Measurements from ENCODE around the gene NRDE2. TPM values are rescaled to one million over a fixed set of nuclear protein-coding genes. Genes with fewer than 3 reads are reported as not detected.

Gene NRDE2, protein sequence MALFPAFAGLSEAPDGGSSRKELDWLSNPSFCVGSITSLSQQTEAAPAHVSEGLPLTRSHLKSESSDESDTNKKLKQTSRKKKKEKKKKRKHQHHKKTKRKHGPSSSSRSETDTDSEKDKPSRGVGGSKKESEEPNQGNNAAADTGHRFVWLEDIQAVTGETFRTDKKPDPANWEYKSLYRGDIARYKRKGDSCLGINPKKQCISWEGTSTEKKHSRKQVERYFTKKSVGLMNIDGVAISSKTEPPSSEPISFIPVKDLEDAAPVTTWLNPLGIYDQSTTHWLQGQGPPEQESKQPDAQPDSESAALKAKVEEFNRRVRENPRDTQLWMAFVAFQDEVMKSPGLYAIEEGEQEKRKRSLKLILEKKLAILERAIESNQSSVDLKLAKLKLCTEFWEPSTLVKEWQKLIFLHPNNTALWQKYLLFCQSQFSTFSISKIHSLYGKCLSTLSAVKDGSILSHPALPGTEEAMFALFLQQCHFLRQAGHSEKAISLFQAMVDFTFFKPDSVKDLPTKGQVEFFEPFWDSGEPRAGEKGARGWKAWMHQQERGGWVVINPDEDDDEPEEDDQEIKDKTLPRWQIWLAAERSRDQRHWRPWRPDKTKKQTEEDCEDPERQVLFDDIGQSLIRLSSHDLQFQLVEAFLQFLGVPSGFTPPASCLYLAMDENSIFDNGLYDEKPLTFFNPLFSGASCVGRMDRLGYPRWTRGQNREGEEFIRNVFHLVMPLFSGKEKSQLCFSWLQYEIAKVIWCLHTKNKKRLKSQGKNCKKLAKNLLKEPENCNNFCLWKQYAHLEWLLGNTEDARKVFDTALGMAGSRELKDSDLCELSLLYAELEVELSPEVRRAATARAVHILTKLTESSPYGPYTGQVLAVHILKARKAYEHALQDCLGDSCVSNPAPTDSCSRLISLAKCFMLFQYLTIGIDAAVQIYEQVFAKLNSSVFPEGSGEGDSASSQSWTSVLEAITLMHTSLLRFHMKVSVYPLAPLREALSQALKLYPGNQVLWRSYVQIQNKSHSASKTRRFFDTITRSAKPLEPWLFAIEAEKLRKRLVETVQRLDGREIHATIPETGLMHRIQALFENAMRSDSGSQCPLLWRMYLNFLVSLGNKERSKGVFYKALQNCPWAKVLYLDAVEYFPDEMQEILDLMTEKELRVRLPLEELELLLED
- 10 to 100 TPM; 13.5 to 16.8 TPM for total RNA-seq
- long read RNA-seq, donor 1, partial matches to known transcripts, result 1 of 3 reads
- long read RNA-seq, donor 1, other reads (novel, unspliced or antisense), result 2 of 3 reads
- long read RNA-seq, donor 2, full-length matches to known transcripts, result 1 of 4 reads
- long read RNA-seq, donor 2, partial matches to known transcripts, result 3 of 4 reads
- long read RNA-seq, donor 2, other reads (novel, unspliced or antisense), result 0 of 4 reads

GRCh38 chr14:90331497-90332270 lies at the start of gene NRDE2:
Gene NRDE2, minus strand, starts transcription at chr14:90331941. Its CDS starts 37 bp downstream, at chr14:90331904.
- peak; percentile 100 for DNase-seq (ENCODE audit: low spot score)
- intact Hi-C loops (cut with DNase I), result no loop called here

DNA sequence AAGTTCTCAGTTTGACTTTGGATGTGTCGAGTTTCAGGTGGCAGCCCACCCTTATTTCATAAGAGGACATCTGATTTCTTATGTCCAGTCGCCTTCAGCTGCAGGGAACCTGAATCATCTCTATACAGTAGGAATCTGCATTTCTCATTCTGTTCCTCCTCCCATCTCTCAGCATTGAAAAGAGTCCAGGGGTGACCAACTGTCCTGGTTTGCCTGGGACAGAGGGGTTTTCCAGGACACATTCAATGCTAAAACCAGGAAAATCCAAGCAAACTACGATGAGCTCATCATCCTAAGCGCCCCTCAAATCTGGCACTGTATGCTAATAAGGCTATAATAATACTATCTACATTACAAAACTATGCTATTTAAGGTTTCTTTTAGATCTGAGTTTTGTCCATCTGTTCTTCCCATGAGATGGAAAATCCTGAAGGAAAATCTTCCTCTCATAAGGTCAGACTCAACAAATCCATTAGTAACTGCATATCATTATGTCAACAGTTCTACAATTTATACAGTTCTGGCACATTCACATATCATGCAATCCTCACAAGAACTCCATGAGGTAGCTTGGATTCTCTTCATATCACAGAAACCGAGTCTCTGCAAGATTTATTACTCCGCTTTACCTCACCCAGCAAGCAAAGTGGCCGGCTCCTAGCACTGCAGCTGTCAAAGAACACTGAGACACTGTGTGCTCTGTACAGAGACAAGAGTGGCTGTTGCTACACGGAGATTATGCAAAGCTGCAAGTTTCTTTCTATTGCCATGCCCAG lies 49.5 kb upstream of the NRDE2 start:
- DNase-seq (ENCODE audit: low spot score), result no peak
- intact Hi-C loops (cut with DNase I), result no loop called here

GRCh38 chr14:90379106-90379505 lies 47.4 kb upstream of the NRDE2 start:
- DNase-seq (ENCODE audit: low spot score), result no peak
- intact Hi-C loops (cut with DNase I), result no loop called here

- DNase-seq (ENCODE audit: low spot score), result no peak
These were observed 46.5 kb upstream of the NRDE2 start for GRCh38 chr14:90378249-90378648.

DNA sequence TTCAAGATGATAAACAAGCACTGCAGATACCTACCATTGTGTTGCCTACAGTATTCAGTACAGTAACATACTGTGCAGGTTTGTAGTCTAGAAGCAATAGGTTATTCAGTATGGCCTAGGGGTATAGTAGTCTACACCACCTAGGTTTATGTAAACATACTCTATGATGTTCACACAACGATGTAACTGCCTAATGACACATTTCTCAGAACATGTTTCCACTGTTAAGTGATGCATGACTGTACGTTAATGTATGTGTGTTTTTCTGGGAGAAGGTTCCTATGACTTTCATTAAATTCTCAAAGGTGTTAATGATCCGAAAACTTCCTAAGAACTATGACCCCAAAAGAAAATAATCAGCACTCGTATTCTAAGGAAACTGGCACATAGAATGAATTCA lies 44.2 kb upstream of the NRDE2 start:
- intact Hi-C loops (cut with DNase I), result no loop called here
- no peak for DNase-seq (ENCODE audit: low spot score)

More at GRCh38 chr14:90378249-90378648, 46.5 kb upstream of the NRDE2 start:
- intact Hi-C loops (cut with DNase I), result no loop called here

DNA sequence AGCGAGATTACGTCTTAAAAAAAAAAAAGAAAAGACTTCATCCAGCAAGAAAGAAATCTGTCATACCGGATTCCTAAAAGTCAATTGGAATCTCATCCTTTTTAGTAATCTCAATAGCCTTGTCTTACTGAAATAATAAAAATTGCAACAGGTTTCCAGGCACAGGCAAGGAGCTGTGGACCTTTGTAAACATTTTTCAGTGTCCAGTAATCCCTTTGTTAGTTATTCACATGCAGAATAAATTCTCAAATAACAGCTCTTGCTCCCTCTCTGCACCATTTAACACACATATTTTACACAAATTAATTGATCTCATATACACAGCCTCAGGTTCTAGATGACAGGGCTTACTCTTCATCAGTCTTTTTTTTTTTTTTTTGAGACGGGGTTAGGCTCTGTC lies 43.1 kb upstream of the NRDE2 start:
- DNase-seq (ENCODE audit: low spot score), result no peak
- intact Hi-C loops (cut with DNase I), result no loop called here

DNA sequence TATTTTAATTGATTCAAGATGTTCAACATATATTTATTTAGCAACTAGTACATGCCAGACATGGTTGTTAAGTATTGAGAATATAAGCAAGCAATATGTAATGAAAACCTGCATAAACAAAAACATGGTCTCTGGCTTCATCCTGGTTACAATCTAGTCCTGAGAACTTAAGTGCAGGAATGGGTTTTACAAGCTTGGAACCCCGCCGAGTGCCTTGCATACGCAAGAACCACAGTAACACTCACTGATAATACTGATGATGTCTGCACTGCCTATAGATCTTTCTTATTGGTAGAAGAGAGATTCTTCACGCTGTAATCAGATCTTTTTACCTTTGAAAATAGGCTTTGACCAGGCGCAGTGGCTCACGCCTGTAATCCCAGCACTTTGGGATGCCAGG lies 42.1 kb upstream of the NRDE2 start:
- DNase-seq (ENCODE audit: low spot score), result no peak
- intact Hi-C loops (cut with DNase I), result no loop called here

- intact Hi-C loops (cut with DNase I), result no loop called here
- no peak for DNase-seq (ENCODE audit: low spot score)
These were observed 37.4 kb upstream of the NRDE2 start for GRCh38 chr14:90368946-90369721.

DNA sequence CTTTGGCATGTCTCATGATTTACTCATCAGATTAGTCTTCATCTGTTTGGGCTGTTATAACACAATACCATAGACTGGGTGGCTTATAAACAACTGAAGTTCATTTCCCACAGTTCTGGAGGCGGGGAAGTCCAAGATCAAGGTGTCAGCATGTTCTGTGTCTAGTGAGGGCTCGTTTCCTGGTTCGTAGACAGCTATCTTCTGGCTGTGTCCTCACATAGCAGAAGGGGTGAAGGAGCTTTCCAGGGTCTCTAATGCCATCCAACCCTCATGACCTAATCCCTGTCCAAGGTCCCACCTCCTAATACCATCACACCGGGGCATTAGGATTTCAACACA lies 30.8 kb upstream of the NRDE2 start:
- intact Hi-C loops (cut with DNase I), result no loop called here
- no peak for DNase-seq (ENCODE audit: low spot score)

DNA sequence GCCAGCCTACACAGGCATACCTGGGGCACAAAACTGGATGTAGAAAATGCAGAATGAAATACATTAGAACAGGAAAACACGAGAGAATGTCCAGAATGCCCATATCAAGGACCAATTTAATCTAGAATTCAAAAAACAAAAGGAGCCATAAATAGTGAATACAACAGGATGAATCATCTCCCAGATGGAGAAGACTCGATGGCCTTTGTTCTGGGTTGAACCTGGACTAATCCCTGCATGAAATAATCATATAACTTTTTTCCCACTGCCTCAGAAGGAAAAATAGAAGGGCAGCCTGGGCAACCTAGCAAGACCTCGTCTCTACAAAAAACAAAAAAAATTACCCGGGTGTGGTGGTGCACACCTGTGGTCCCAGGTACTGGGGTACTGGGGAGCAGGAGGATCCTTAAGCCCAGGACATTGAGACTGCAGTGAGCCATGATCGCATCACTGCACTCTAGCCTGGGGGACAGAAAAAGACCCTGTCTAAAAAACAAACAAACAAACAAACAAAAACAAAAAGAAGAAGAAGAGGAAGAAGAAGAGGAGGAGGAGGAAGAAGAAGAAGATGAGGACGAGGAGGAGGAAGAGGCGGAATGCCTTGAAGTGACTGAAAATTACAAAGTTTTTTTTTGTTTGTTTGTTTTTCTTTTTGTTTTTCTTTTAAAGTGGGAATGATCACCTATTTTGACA lies 30.3 kb upstream of the NRDE2 start:
- intact Hi-C loops (cut with DNase I), result no loop called here
- DNase-seq (ENCODE audit: low spot score), result no peak

GRCh38 chr14:90358359-90358758 lies 26.6 kb upstream of the NRDE2 start:
- intact Hi-C loops (cut with DNase I), result no loop called here
- DNase-seq (ENCODE audit: low spot score), result no peak

- DNase-seq (ENCODE audit: low spot score), result no peak
- intact Hi-C loops (cut with DNase I), result no loop called here
These were observed 25.2 kb upstream of the NRDE2 start for GRCh38 chr14:90356925-90357324.

DNA sequence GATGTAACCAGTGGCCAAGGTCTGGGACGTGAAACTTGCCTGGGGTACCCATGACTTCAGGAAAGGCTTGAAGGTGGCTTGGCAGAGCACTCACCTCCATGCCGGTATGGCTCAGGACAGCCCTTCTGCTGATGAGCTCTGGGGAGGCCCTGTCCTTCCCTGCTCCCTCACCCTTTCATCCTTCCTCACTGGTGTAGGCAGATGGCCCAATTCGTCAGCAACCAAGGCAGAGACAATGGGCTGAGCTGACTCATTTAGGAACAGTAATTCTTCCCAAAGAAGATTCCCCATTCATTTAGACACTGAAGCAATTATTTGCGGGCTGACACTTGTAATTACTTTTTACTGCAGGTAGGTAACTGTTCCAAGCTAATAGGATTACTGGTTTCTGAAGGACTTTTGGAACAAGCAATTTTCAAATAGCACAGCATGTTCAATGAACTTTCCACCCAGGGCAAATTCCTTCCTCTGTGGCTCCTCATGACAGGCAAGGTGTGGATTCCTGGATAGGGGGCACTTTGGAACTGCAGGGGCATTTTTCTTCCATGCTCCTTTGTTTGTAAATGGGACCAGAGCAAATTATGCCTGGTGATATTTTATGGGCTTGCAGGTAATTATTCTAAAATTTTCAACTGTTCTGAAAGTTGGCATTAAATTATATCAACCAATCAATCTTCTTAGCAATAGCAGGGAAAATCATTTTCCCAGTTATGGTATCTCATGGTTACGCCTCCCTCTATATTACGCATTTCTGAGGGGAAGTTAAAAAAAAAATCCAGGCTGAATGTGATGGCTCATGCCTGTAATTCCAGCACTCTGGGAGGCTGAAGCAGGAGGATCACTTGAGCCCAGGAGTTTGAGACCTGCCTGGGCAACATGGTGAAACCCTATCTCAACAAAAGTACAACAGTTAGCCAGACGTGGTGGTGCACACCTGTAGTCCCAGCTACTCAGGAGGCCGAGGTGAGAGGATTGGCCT lies 24.1 kb upstream of the NRDE2 start:
- DNase-seq (ENCODE audit: low spot score), result no peak

DNA sequence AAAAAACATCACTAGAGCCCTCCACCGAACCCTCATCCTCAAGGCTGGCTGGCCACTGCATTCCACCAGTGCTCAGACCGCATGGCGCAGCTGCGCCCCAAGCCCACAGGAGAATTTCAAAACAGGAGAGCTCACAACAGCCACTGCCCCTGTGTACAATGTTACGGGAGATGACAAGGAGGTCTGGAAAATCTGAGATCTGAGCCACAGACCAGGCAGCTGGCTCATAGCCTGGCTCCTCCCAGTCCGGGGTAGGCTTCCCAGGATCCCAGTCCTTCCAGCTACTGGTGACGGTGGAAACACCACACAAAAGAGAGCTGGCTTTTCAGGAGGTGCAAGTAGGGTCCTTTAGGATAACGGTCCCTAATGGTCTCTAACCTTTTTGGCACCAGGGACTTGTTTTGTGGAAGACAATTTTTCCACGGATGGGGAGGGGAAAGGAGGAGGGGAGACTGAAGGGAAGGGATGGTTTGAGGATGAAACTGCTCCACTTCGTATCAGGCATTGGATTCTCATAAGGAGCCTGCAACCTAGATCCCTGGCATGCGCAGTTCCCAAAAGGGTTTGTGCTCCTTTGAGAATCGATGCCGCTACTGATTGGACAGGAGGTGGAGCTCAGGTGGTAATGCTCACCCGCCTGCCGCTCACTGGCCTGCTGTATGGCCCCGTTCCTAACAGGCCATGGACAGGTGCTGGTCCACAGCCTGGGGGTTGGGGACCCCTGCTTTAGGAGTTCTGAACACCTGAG lies 23.0 kb upstream of the NRDE2 start:
- intact Hi-C loops (cut with DNase I), result no loop called here
- no peak for DNase-seq (ENCODE audit: low spot score)

More for the DNA sequence above, 24.1 kb upstream of the NRDE2 start:
- intact Hi-C loops (cut with DNase I), result no loop called here

DNA sequence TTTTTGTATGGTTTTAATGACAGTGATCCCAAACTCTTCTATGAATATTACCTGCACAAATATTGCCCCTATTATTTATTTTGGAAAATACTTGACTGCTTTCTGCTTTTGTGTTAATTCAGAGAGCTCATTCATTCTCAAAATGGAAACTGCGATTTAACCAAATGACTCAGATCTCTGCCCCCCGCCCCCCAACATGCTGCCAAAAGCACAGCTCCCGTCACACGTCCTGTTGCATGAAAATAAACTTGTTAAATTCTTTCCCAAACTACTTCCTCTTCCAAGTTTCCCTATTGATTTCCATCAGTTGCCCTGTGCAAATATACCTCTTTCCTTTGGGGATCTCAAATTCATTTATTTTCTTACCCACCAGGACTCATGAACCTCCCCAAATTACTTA lies 18.0 kb upstream of the NRDE2 start:
- intact Hi-C loops (cut with DNase I), result no loop called here
- no peak for DNase-seq (ENCODE audit: low spot score)
